K562 (cell line): ENCODE data around the gene ZNF432. TPM values are rescaled to one million over a fixed set of nuclear protein-coding genes. Genes with fewer than 3 reads are reported as not detected.

Experiments
- CAMTA2 ChIP-seq: fragments of 250-450 bp; sonication (Bioruptor Pico); conservative IDR thresholded peaks from 2 replicates; pipeline ENCODE4 v1.5.1; 2022
- MGA ChIP-seq: fragments of 450-650 bp; IDR thresholded peaks from 2 replicates; pipeline ENCODE4 v1.6.1; 2016; ENCODE audit warnings: mild to moderate bottlenecking, moderate library complexity
- SAP30 ChIP-seq: fragments of 200-600 bp; sonication (generic); IDR thresholded peaks from 2 replicates; pipeline ENCODE4 v1.6.1; 2012; ENCODE audit warnings: borderline replicate concordance, low read depth, mild to moderate bottlenecking, moderate library complexity, low read length, control low read depth, inconsistent platforms; ENCODE audit not compliant: insufficient read depth, poor library complexity, severe bottlenecking
- TAF7 ChIP-seq: fragments of 450-650 bp; IDR thresholded peaks from 2 replicates; pipeline ENCODE4 v1.6.1; 2016; ENCODE audit warnings: missing genetic modification characterization, missing compliant biosample characterization
- ZBTB17 ChIP-seq: fragments of 450-650 bp; formaldehyde crosslinking; IDR thresholded peaks from 2 replicates; pipeline ENCODE4 v1.4.0; 2020; ENCODE audit warnings: mild to moderate bottlenecking
- ZNF212 ChIP-seq: fragments of 450-650 bp; formaldehyde crosslinking; IDR thresholded peaks from 2 replicates; pipeline ENCODE4 v1.4.0; 2020; ENCODE audit warnings: mild to moderate bottlenecking
- polyA plus RNA-seq, 8 experiments: library from polyadenylated mRNA; depleted of rRNA in 4 of 8; stranded (reverse) in 5 of 8; unstranded in 3 of 8; fragments of >200 nt; fragmentation: Nextera tagmentation in 2 of 8; fragmentation: Illumina TruSeq in 1 of 8; extraction: Ambion mirVana in 2 of 8; extraction: Trizol in 1 of 8; gene quantifications; 2 replicates each; pipeline versions ENCODE4 v1.2.1 to v1.2.3, GENCODE V29; 2011 to 2014; ENCODE audit warnings: inconsistent platforms in 1 of 8, missing spikeins in 1 of 8
- total RNA-seq, 7 experiments: library from RNA; depleted of rRNA in 6 of 7; stranded (reverse); fragments of >200 nt in 6 of 7; fragmentation: Illumina TruSeq in 2 of 7; extraction: Trizol in 2 of 7; gene quantifications; 2 replicates each; pipeline versions ENCODE4 v1.2.1 to v1.2.3, GENCODE V29; 2011 to 2021; ENCODE audit warnings: low replicate concordance in 1 of 7
- TF ChIP-seq, protein P1 (sequence below): sonication (generic); formaldehyde crosslinking; IDR thresholded peaks from 2 replicates; pipeline ENCODE4 v1.9.0; 2022; ENCODE audit warnings: mild to moderate bottlenecking, missing genetic modification reagents
- TF ChIP-seq, protein P2 (sequence below): IDR thresholded peaks from 3 replicates; pipeline ENCODE4 v1.6.1; 2011; ENCODE audit warnings: borderline replicate concordance, mild to moderate bottlenecking, moderate library complexity; ENCODE audit not compliant: insufficient read length; ENCODE audit errors: extremely low read depth

Gene ZNF432
- total and polyA plus RNA-seq, 9 of the 15 experiments (the other 6 are each of a cell fraction or from before 2014, with no cell fraction given) = 2.6 to 6.8 (median 4.0) TPM

DNA sequence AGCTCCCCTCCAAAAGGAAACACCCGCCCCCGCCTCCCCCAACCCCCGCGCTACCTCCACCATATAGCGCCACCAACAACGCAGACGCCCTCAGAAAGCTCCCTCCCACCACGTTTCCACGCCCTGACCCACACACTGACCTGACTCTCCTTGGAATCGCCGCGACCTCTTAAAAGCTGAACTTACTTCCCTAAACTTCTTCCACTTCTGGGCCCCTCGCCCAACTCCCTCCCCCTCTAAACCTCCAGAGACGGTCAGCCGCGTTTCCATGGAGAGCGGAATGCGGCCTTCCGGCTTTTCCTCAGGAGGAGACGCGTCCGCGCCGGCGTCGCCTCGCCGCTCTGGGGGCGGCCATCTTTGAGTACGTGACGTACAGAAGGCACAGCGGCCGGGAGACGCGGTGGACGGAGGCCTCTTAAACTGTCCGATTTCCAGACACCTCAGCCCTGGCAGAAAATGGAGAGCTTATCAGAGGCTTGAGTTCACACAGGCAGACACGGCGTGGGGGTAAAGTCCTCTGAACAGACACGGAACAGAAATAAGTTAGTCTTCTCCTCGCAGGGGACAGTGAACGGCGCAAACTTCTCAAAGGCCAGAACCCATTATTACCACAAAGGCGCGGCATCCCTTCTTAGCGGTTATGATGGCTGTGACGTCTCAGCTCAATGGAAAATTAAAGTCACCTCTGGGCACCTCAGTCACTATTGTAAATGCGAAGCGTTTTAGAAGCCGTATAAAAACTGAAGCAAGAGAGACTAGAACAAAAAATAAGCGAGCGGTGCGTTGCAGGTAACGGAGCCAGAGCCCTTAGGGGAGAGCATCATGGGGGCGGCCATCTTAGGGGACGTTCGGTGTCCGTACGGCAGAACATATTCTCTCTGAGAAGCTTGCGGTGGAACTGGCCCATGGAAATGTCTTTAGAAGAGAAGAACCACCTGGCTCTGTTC is at the start of gene ZNF432 (continued):
- TF ChIP-seq MGA = peak; percentile 76
- no peak for TF ChIP-seq CAMTA2
- TF ChIP-seq, protein P1, sequence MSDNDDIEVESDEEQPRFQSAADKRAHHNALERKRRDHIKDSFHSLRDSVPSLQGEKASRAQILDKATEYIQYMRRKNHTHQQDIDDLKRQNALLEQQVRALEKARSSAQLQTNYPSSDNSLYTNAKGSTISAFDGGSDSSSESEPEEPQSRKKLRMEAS = peak; percentile 31; the same call in 1 of the 2 replicates
- TF ChIP-seq ZBTB17 (CRISPR knock-in tag) = no peak
- TF ChIP-seq, protein P2, sequence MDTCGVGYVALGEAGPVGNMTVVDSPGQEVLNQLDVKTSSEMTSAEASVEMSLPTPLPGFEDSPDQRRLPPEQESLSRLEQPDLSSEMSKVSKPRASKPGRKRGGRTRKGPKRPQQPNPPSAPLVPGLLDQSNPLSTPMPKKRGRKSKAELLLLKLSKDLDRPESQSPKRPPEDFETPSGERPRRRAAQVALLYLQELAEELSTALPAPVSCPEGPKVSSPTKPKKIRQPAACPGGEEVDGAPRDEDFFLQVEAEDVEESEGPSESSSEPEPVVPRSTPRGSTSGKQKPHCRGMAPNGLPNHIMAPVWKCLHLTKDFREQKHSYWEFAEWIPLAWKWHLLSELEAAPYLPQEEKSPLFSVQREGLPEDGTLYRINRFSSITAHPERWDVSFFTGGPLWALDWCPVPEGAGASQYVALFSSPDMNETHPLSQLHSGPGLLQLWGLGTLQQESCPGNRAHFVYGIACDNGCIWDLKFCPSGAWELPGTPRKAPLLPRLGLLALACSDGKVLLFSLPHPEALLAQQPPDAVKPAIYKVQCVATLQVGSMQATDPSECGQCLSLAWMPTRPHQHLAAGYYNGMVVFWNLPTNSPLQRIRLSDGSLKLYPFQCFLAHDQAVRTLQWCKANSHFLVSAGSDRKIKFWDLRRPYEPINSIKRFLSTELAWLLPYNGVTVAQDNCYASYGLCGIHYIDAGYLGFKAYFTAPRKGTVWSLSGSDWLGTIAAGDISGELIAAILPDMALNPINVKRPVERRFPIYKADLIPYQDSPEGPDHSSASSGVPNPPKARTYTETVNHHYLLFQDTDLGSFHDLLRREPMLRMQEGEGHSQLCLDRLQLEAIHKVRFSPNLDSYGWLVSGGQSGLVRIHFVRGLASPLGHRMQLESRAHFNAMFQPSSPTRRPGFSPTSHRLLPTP = no peak
- TF ChIP-seq SAP30 = no peak
- TF ChIP-seq TAF7 = no peak
- TF ChIP-seq ZNF212 (CRISPR knock-in tag) = no peak
